CD4-positive, alpha-beta T cell (primary cell): ENCODE data around the gene KRIT1. TPM values are rescaled to one million over a fixed set of nuclear protein-coding genes. Genes with fewer than 3 reads are reported as not detected.

Experiments used
- ATAC-seq: fragments of 200-7000 bp; cut with Tn5 transposase; one replicate; pipeline ENCODE4 v1.10.0; 2022; ENCODE audit warnings: mild to moderate bottlenecking; ENCODE audit not compliant: poor library complexity
- CTCF ChIA-PET: fragments of 350-600 bp; sonication (Branson Sonifier 250); formaldehyde crosslinking; loops from one replicate; lab custom pipeline; 2021; ENCODE audit warnings: antibody characterized with exemption, inconsistent platforms; lab: Charles Lee
- POLR2A ChIA-PET: fragments of 350-600 bp; sonication (Branson Sonifier 250); formaldehyde crosslinking; loops from one replicate; lab custom pipeline; 2021; ENCODE audit warnings: antibody characterized with exemption, inconsistent platforms; lab: Charles Lee
- DNase-seq, 14 experiments: peaks; one replicate each; pipeline ENCODE4 v3.0.0-alpha.2; 2013 to 2020; ENCODE audit warnings: mixed read lengths in 2 of 14
- H3K27ac ChIP-seq, 2 donors: one replicate each; pipeline versions ENCODE4 v1.5.1 to v1.7.0; 2013; ENCODE audit warnings: low read length in 2 of 2, low read depth in 1 of 2, mild to moderate bottlenecking in 1 of 2
- H3K27me3 ChIP-seq, 2 experiments: 1 replicate in 1 of 2; 2 replicates in 1 of 2; pipeline versions ENCODE4 v1.6.1 to v1.7.0; 2013; ENCODE audit warnings: low read length in 2 of 2, control low read depth in 1 of 2, mild to moderate bottlenecking in 1 of 2, moderate library complexity in 1 of 2; ENCODE audit not compliant: insufficient read depth in 2 of 2, control insufficient read depth in 1 of 2
- H3K36me3 ChIP-seq: one replicate; pipeline ENCODE4 v1.6.1; 2013; ENCODE audit warnings: low read length, control low read depth; ENCODE audit not compliant: insufficient read depth
- H3K4me1 ChIP-seq: one replicate; pipeline ENCODE4 v1.6.1; 2013; ENCODE audit warnings: low read length, control low read depth; ENCODE audit not compliant: insufficient read depth
- H3K4me3 ChIP-seq: one replicate; pipeline ENCODE4 v1.5.1; 2013; ENCODE audit warnings: mild to moderate bottlenecking, low read length, moderate library complexity
- H3K9me3 ChIP-seq, 2 experiments: 1 replicate in 1 of 2; 2 replicates in 1 of 2; pipeline versions ENCODE4 v1.6.1 to v1.7.0; 2013; ENCODE audit warnings: low read length in 2 of 2, mild to moderate bottlenecking in 2 of 2, control low read depth in 1 of 2, moderate library complexity in 1 of 2; ENCODE audit not compliant: control insufficient read depth in 1 of 2, insufficient read depth in 1 of 2
- H3K27ac Mint-ChIP-seq: one replicate; pipeline ENCODE4 v1.8.0; 2020; ENCODE audit warnings: mixed read lengths
- H3K27me3 Mint-ChIP-seq: one replicate; pipeline ENCODE4 v1.8.0; 2021; ENCODE audit warnings: mixed read lengths
- H3K36me3 Mint-ChIP-seq: one replicate; pipeline ENCODE4 v1.8.0; 2021; ENCODE audit warnings: low read depth, mixed read lengths
- H3K4me1 Mint-ChIP-seq: one replicate; pipeline ENCODE4 v1.8.0; 2021; ENCODE audit warnings: low read depth, mixed read lengths
- H3K4me3 Mint-ChIP-seq: one replicate; pipeline ENCODE4 v1.8.0; 2020; ENCODE audit warnings: mild to moderate bottlenecking, mixed read lengths
- H3K9me3 Mint-ChIP-seq: one replicate; pipeline ENCODE4 v1.8.0; 2020; ENCODE audit warnings: mixed read lengths
- intact Hi-C, 2 experiments: fragments of 100-400 bp; cut with DNase I in 1 of 2; cut with micrococcal nuclease in 1 of 2; formaldehyde crosslinking; loops; one replicate each; pipeline versions ENCODE4 v1.15.1 to v1.9.0; 2023 to 2025; cut with DNase I, micrococcal nuclease
- total RNA-seq, 174 experiments: library from RNA in 2 of 174; stranded (reverse) in 2 of 174; gene quantifications; one replicate each; pipeline ENCODE4 v1.2.3 and lab custom pipeline; 2021 to 2026
- TF ChIP-seq, protein P1 (sequence below): fragments of 200-600 bp; IDR thresholded peaks from one replicate; pipeline ENCODE4 v1.8.0; 2022; ENCODE audit warnings: antibody characterized with exemption, mild to moderate bottlenecking

Gene KRIT1
- total RNA-seq, 2 experiments from 2014 or later, result 28.6 to 28.7 TPM

DNA sequence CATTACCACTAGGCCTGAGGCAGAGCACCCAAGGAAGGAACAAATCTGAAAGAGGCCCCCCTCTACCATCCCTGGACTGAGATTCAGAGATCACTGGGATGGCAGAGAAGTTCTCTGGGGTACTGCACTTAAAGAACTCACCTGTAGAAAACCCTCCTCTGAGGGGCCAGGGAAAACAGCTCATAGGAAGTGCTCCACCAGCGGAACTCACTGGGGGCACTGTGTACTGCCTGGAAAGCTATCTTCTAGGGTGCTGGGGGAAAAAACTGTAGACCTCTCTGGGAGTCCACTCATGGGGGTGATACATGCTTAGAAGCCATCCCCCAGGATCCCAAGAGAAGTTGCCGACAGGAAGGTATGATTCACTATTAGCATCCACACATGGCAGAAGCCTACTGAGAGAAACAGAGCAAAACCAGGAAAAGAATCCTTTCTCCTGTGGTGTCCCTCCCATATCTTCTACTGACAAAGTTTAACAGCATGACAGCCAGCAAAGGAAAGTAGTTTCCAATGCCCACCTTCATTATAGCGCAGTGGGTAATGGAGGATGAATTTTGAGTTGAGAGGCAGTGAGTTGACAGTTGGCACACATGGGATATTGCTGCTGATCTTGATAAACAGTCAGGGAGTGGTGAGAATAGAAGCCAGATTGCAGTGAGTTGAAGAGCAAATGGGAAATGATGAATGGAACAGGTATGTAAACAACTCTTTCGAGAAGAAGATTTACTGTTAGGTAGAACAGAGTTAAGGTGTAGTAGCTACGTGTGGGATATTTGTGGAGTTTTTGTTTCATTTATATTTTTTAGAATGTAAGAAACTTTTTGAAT is 20.9 kb upstream of the KRIT1 start:
- H3K27me3 Mint-ChIP-seq, result no peaks in the 10 kb centered on the region
- H3K4me3 ChIP-seq, result no peak overlapping the region
- no peak overlapping the region for H3K27ac Mint-ChIP-seq
- TF ChIP-seq, protein P1, sequence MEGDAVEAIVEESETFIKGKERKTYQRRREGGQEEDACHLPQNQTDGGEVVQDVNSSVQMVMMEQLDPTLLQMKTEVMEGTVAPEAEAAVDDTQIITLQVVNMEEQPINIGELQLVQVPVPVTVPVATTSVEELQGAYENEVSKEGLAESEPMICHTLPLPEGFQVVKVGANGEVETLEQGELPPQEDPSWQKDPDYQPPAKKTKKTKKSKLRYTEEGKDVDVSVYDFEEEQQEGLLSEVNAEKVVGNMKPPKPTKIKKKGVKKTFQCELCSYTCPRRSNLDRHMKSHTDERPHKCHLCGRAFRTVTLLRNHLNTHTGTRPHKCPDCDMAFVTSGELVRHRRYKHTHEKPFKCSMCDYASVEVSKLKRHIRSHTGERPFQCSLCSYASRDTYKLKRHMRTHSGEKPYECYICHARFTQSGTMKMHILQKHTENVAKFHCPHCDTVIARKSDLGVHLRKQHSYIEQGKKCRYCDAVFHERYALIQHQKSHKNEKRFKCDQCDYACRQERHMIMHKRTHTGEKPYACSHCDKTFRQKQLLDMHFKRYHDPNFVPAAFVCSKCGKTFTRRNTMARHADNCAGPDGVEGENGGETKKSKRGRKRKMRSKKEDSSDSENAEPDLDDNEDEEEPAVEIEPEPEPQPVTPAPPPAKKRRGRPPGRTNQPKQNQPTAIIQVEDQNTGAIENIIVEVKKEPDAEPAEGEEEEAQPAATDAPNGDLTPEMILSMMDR, result no peak
- H3K27me3 ChIP-seq, result no peaks in the 10 kb centered on the region
- no peaks in the 10 kb centered on the region for H3K4me1 ChIP-seq
- no peak overlapping the region for H3K27ac ChIP-seq
- no peak for DNase-seq
- no peaks in the 10 kb centered on the region for H3K9me3 Mint-ChIP-seq
- H3K36me3 Mint-ChIP-seq, result peaks cover 8% of the 10 kb centered on the region
- intact Hi-C loops, result no loop called here
- ATAC-seq, result no peak
- no peaks in the 10 kb centered on the region for H3K9me3 ChIP-seq
- CTCF ChIA-PET, result no interaction called here
- H3K4me3 Mint-ChIP-seq, result no peak overlapping the region
- H3K4me1 Mint-ChIP-seq, result no peaks in the 10 kb centered on the region
- H3K36me3 ChIP-seq, result no peaks in the 10 kb centered on the region
- POLR2A ChIA-PET, result no interaction called here

DNA sequence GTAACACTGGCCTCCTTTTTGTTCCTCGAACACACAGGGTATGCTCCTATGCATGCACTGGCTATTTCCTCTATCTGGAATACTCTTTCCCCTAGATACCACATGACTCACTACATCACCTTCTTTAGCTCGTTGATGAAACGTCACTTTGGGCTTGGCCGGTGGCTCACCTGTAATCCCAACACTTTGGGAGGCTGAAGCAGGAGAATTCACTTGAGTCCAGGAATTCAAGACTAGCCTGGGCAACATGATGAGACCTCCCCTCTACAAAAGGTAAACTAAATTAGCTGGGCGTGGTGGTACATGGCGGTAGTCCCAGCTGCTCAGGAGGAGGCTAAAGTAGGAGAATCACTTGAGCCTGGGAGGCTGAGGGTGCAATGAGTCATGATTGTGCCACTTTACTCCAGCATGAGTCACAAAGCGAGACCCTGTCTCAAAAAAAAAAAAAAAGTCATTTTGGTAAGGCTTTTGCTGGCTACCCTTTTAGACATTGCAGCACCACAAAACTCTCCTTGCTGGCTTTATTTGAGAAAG is 14.6 kb upstream of the KRIT1 start:
- Mint-ChIP-seq H3K27ac (no peak overlapping the region), H3K4me1 (peaks cover 23% of the 10 kb centered on the region), H3K36me3 (peaks cover 33% of the 10 kb centered on the region), H3K9me3 (no peaks in the 10 kb centered on the region), H3K4me3 (no peak overlapping the region), H3K27me3 (no peaks in the 10 kb centered on the region)
- intact Hi-C loops, result no loop called here
- CTCF ChIA-PET, result no interaction called here
- Histone ChIP-seq H3K27me3 (no peaks in the 10 kb centered on the region), H3K9me3 (no peaks in the 10 kb centered on the region), H3K4me1 (no peaks in the 10 kb centered on the region), H3K4me3 (no peak overlapping the region), H3K27ac (no peak overlapping the region), H3K36me3 (peaks cover 3% of the 10 kb centered on the region)
- DNase-seq (peak in 1 of 14 experiments; percentile 9), ATAC-seq (no peak)
- TF ChIP-seq, protein P1, result no peak
- POLR2A ChIA-PET, result no interaction called here

DNA sequence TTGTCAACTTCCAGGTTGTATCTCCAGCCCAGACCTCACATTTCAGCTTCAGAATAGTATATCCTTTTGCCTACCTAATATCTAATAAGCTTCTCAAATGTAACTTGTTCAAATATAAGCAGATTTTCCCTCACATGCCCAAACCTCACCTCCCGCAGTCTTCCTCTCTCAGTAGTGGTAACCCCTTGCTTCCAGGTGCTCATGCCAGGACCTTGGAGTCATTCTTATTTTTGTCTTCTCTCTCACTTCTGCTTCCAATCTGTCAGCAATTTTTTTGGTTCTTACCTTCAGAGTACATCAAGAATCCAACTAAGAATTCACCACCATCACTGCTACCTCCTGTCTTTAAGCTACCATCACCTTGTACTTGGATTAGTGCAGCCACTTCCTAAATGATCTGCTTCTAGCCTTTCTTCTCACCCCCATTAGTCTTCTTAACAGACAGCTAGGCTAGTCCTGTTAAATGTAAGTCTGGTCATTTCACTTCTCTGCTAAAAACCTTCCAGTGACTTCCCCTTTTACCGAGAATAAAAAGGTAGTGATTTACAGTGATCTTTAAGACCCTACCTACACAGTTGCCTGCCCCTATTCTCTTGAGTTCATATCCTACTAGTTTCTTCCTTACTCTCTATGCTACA is 14.0 kb upstream of the KRIT1 start:
- H3K4me3 ChIP-seq, result no peak overlapping the region
- DNase-seq, result no peak
- no peak overlapping the region for H3K27ac ChIP-seq
- no peaks in the 10 kb centered on the region for H3K4me1 ChIP-seq
- H3K4me1 Mint-ChIP-seq, result peaks cover 28% of the 10 kb centered on the region
- H3K9me3 Mint-ChIP-seq, result no peaks in the 10 kb centered on the region
- H3K27me3 Mint-ChIP-seq, result no peaks in the 10 kb centered on the region
- ATAC-seq, result no peak
- no peaks in the 10 kb centered on the region for H3K27me3 ChIP-seq
- no peak overlapping the region for H3K4me3 Mint-ChIP-seq
- POLR2A ChIA-PET, result no interaction called here
- peaks cover 3% of the 10 kb centered on the region for H3K36me3 ChIP-seq
- peaks cover 37% of the 10 kb centered on the region for H3K36me3 Mint-ChIP-seq
- no peaks in the 10 kb centered on the region for H3K9me3 ChIP-seq
- TF ChIP-seq, protein P1, result no peak
- no peak overlapping the region for H3K27ac Mint-ChIP-seq
- CTCF ChIA-PET, result no interaction called here
- intact Hi-C loops, result no loop called here
